SU-DHL-6 (cell line): ENCODE measurements around the gene QPCT.

Source experiments
- EZH2phosphoT487 ChIP-seq: fragments of 200-600 bp; sonication (generic), shearing (Covaris generic); conservative IDR thresholded peaks from 2 replicates; pipeline ENCODE4 v1.6.1; 2018; ENCODE audit warnings: mild to moderate bottlenecking, antibody characterized with exemption, low read length, moderate library complexity, mixed read lengths
- TF ChIP-seq, protein P1 (sequence below): fragments of 200-600 bp; sonication (generic); IDR thresholded peaks from one replicate; pipeline ENCODE4 v1.5.1; 2017; ENCODE audit warnings: antibody characterized with exemption, mild to moderate bottlenecking, low read length, moderate library complexity; ENCODE audit not compliant: insufficient read depth, poor library complexity, severe bottlenecking

DNA sequence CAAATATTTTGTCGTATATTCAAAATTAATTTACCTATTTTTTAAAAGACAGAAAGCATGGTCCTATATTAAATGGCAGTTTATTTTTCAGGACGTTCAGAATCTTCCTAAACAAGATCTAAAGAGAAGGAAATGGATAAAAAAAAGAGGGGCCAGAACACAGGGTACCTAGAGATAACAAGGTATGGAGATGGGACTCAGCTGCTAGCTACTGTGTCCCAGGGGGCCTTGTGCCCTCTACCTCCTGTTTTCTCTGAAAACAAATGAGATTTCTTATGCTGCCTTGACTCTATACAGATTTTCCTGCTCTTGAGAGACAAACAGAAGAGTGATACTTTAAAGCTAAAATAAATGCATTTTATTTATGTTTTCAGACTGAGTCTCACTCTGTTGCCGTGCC, 29.1 kb upstream of the QPCT start:
- TF ChIP-seq, protein P1, sequence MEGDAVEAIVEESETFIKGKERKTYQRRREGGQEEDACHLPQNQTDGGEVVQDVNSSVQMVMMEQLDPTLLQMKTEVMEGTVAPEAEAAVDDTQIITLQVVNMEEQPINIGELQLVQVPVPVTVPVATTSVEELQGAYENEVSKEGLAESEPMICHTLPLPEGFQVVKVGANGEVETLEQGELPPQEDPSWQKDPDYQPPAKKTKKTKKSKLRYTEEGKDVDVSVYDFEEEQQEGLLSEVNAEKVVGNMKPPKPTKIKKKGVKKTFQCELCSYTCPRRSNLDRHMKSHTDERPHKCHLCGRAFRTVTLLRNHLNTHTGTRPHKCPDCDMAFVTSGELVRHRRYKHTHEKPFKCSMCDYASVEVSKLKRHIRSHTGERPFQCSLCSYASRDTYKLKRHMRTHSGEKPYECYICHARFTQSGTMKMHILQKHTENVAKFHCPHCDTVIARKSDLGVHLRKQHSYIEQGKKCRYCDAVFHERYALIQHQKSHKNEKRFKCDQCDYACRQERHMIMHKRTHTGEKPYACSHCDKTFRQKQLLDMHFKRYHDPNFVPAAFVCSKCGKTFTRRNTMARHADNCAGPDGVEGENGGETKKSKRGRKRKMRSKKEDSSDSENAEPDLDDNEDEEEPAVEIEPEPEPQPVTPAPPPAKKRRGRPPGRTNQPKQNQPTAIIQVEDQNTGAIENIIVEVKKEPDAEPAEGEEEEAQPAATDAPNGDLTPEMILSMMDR, result no peak
- no peak for TF ChIP-seq EZH2phosphoT487
